Uterus (tissue), 4 donors: ENCODE results near the gene ZNF776. TPM values are rescaled to one million over a fixed set of nuclear protein-coding genes. Genes with fewer than 3 reads are reported as not detected.

ENCODE experiments used
- DNase-seq, 2 donors: peaks; one replicate each; pipeline ENCODE4 v3.0.0-alpha.2; 2019 to 2020
- H3K27ac ChIP-seq, 2 donors: fragments of 200-600 bp; sonication (generic); 1 replicate in 1 of 2; 2 replicates in 1 of 2; pipeline ENCODE4 v1.5.1; 2016 to 2018
- H3K27me3 ChIP-seq, 2 donors: fragments of 200-600 bp; sonication (generic); one replicate each; pipeline ENCODE4 v1.5.1; 2018 to 2019; ENCODE audit warnings: control low read depth in 1 of 2
- H3K36me3 ChIP-seq, 2 donors: fragments of 200-600 bp; sonication (generic); one replicate each; pipeline ENCODE4 v1.5.1; 2019; ENCODE audit warnings: control low read depth in 1 of 2
- H3K4me1 ChIP-seq, 2 donors: fragments of 200-600 bp; sonication (generic); one replicate each; pipeline ENCODE4 v1.5.1; 2018 to 2019; ENCODE audit warnings: control low read depth in 1 of 2
- H3K4me3 ChIP-seq, 2 donors: fragments of 200-600 bp; sonication (generic); 1 replicate in 1 of 2; 2 replicates in 1 of 2; pipeline ENCODE4 v1.5.1; 2018 to 2019; ENCODE audit warnings: mild to moderate bottlenecking in 1 of 2
- H3K9me3 ChIP-seq, 2 donors: fragments of 200-600 bp; sonication (generic); one replicate each; pipeline ENCODE4 v1.5.1; 2019; ENCODE audit warnings: control low read depth in 1 of 2
- POLR2A ChIP-seq, 2 donors: fragments of 450-650 bp; IDR thresholded peaks; one replicate each; pipeline ENCODE4 v1.6.1; 2016; ENCODE audit warnings: antibody characterized with exemption in 2 of 2, mild to moderate bottlenecking in 1 of 2, moderate library complexity in 1 of 2
- intact Hi-C: fragments of 100-400 bp; cut with DNase I; formaldehyde crosslinking; loops from one replicate; pipeline ENCODE4 v1.15.1; 2023; ENCODE audit warnings: low total_unique reads
- total RNA-seq, 4 donors: library from RNA; depleted of rRNA in 3 of 4; stranded (reverse); fragments of >200 nt in 3 of 4; gene quantifications; one replicate each; pipeline versions ENCODE4 v1.1.0 to v1.2.4, GENCODE V29; 2014 to 2023
- TF ChIP-seq, protein P1 (sequence below), 4 experiments: fragments of 200-600 bp in 2 of 4; fragments of 450-650 bp in 2 of 4; sonication (generic) in 2 of 4; IDR thresholded peaks; one replicate each; pipeline ENCODE4 v1.5.1; 2016 to 2019; ENCODE audit warnings: antibody characterized with exemption in 4 of 4, mild to moderate bottlenecking in 2 of 4, moderate library complexity in 1 of 4
- donor health status: DM: yes; HTN: yes; CAD: no.

Gene ZNF776
- total RNA-seq, 4 donors from 2014 or later = 0.29 to 34.4 (median 17.9) TPM

GRCh38 chr19:57757941-57758340 is 11.3 kb downstream of the ZNF776 start:
- H3K4me1 ChIP-seq = no peaks in the 10 kb centered on the region
- no peak overlapping the region for H3K27ac ChIP-seq
- intact Hi-C loops = no loop called here
- no peak for DNase-seq
- peaks cover 0 to 72% of the 10 kb centered on the region in 2 donors for H3K9me3 ChIP-seq
- no peak for TF ChIP-seq POLR2A (IDR thresholded peaks at IDR 0.05)
- TF ChIP-seq, protein P1, sequence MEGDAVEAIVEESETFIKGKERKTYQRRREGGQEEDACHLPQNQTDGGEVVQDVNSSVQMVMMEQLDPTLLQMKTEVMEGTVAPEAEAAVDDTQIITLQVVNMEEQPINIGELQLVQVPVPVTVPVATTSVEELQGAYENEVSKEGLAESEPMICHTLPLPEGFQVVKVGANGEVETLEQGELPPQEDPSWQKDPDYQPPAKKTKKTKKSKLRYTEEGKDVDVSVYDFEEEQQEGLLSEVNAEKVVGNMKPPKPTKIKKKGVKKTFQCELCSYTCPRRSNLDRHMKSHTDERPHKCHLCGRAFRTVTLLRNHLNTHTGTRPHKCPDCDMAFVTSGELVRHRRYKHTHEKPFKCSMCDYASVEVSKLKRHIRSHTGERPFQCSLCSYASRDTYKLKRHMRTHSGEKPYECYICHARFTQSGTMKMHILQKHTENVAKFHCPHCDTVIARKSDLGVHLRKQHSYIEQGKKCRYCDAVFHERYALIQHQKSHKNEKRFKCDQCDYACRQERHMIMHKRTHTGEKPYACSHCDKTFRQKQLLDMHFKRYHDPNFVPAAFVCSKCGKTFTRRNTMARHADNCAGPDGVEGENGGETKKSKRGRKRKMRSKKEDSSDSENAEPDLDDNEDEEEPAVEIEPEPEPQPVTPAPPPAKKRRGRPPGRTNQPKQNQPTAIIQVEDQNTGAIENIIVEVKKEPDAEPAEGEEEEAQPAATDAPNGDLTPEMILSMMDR (IDR thresholded peaks at IDR 0.05) = no peak
- no peak overlapping the region for H3K4me3 ChIP-seq
- H3K27me3 ChIP-seq = no peaks in the 10 kb centered on the region
- H3K36me3 ChIP-seq = no peaks in the 10 kb centered on the region

DNA sequence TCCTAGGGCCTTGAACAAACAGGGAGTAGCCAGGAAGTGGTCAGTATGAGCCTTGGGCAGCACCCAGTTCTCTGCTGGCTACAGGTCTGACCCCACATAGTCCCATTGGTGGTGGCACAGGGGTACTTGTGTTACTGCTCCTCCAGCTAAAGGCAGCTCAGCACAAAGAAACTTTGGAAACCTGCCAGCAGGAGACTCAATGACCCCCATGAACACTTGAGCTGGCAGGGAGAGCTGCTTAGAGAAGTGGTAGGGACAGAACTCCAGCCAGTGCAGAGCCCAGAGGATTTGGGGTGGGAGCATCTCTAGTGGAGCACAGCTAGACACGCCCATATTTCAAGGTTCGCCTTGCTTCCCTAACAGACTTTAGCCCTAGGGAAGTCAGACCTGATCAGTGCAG is 12.5 kb downstream of the ZNF776 start:
- intact Hi-C loops = no loop called here
- Histone ChIP-seq H3K27me3 (no peaks in the 10 kb centered on the region), H3K9me3 (peaks cover 0 to 68% of the 10 kb centered on the region in 2 donors), H3K4me3 (no peak overlapping the region), H3K27ac (no peak overlapping the region), H3K4me1 (no peaks in the 10 kb centered on the region), H3K36me3 (no peaks in the 10 kb centered on the region)
- TF ChIP-seq, protein P1 (IDR thresholded peaks at IDR 0.05) = no peak
- no peak for TF ChIP-seq POLR2A (IDR thresholded peaks at IDR 0.05)
- DNase-seq = no peak

DNA sequence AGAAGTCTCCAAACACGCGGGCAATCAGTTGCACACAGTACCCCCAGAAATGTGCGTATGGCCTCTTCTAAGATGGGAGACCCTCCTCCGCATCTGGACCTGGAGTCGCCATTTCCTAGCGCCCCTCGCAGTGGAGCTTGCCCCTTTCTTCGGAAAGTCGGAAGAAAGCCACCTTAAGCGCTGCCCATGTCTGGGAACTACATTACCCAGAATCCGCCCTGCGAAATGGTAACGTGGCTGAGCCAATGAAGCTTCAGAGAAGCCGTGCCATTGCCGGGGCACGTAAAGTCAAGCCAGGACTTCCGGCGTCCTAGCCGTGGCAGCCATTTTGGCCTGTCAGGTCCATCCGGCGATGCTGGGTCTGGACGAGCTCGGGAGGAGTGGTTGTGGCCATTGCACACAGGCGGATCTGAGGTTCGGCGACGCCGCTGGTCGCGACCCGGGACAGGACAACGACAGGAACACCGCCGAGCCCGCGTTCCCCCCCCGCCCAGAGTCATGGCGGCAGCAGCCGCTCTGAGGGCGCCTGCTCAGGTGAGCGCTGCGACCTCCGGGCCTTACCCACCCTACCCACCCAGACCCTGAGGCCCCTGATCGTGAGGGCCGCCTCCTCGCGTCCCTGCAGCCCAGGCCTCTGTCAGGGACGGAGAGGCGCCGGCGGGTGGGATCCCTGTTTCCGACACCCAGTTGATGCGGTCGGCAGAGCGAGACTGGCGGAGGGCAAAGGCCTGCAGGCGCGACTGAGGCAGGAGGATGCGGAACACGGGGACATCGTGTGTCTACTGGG is 22.9 kb downstream of the ZNF776 start, which contains the start of gene ZNF586:
TSS of gene ZNF586 (plus strand) at position 332 of the 787 bp plus-strand sequence. CDS start at position 499, 167 bp downstream.
- Histone ChIP-seq H3K36me3 (no peaks in the 10 kb centered on the region), H3K27ac (peak within 1 kb of the TSS; percentile 62 to 65), H3K27me3 (no peaks in the 10 kb centered on the region), H3K4me3 (peak within 1 kb of the TSS; percentile 90 to 91), H3K4me1 (no peaks in the 10 kb centered on the region), H3K9me3 (peaks cover 0 to 59% of the 10 kb centered on the region in 2 donors)
- peak in 1 of 2 donors; percentile 31 for TF ChIP-seq POLR2A (IDR thresholded peaks at IDR 0.05)
- TF ChIP-seq, protein P1 (IDR thresholded peaks at IDR 0.05) = no peak
- peak; percentile 76 for DNase-seq
- intact Hi-C loops = no loop called here

GRCh38 chr19:57771417-57771816 is 24.8 kb downstream of the ZNF776 start:
- Histone ChIP-seq H3K27ac (no peak overlapping the region), H3K27me3 (no peaks in the 10 kb centered on the region), H3K36me3 (no peaks in the 10 kb centered on the region), H3K4me3 (no peak overlapping the region), H3K4me1 (no peaks in the 10 kb centered on the region), H3K9me3 (peaks cover 0 to 67% of the 10 kb centered on the region in 2 donors)
- no peak for DNase-seq
- intact Hi-C loops = no loop called here
- TF ChIP-seq, protein P1 (IDR thresholded peaks at IDR 0.05) = no peak
- no peak for TF ChIP-seq POLR2A (IDR thresholded peaks at IDR 0.05)

GRCh38 chr19:57773488-57773887 is 26.9 kb downstream of the ZNF776 start:
- no peak overlapping the region for H3K4me3 ChIP-seq
- no peaks in the 10 kb centered on the region for H3K27me3 ChIP-seq
- no peak for TF ChIP-seq POLR2A (IDR thresholded peaks at IDR 0.05)
- TF ChIP-seq, protein P1 (IDR thresholded peaks at IDR 0.05) = no peak
- intact Hi-C loops = no loop called here
- H3K4me1 ChIP-seq = no peaks in the 10 kb centered on the region
- peaks cover 0 to 78% of the 10 kb centered on the region in 2 donors for H3K9me3 ChIP-seq
- H3K36me3 ChIP-seq = no peaks in the 10 kb centered on the region
- DNase-seq = no peak
- H3K27ac ChIP-seq = no peak overlapping the region
